Esophagus muscularis mucosa (tissue), 4 donors: ENCODE measurements around the gene FIS1. TPM values are rescaled to one million over a fixed set of nuclear protein-coding genes. Genes with fewer than 3 reads are reported as not detected.

ENCODE experiments used
- DNase-seq: peaks from one replicate; pipeline ENCODE4 v3.0.0-alpha.2; 2017; ENCODE audit errors: extremely low spot score
- H3K27ac ChIP-seq, 4 donors: fragments of 200-600 bp; sonication (generic); replicated peaks in 1 of 4; 1 replicate in 3 of 4; 2 replicates in 1 of 4; pipeline ENCODE4 v1.5.1; 2016 to 2019; ENCODE audit warnings: mild to moderate bottlenecking in 1 of 4
- H3K27me3 ChIP-seq, 4 donors: fragments of 200-600 bp; sonication (generic); one replicate each; pipeline versions ENCODE4 v1.5.1 to v1.6.0; 2016 to 2019
- H3K36me3 ChIP-seq, 4 donors: fragments of 200-600 bp; sonication (generic); one replicate each; pipeline ENCODE4 v1.5.1; 2016 to 2019
- H3K4me1 ChIP-seq, 4 donors: fragments of 200-600 bp; sonication (generic); one replicate each; pipeline ENCODE4 v1.5.1; 2016 to 2019
- H3K4me3 ChIP-seq, 4 donors: fragments of 200-600 bp; sonication (generic); 1 replicate in 2 of 4; 2 replicates in 2 of 4; pipeline ENCODE4 v1.5.1; 2016 to 2019; ENCODE audit warnings: mild to moderate bottlenecking in 4 of 4, moderate library complexity in 1 of 4
- H3K9me3 ChIP-seq, 4 donors: fragments of 200-600 bp; sonication (generic); 1 replicate in 3 of 4; 2 replicates in 1 of 4; pipeline ENCODE4 v1.5.1; 2016 to 2019
- EP300 ChIP-seq: sonication (generic); formaldehyde crosslinking; IDR thresholded peaks from one replicate; pipeline ENCODE4 v1.6.1; 2017; ENCODE audit warnings: antibody characterized with exemption
- POLR2A ChIP-seq: fragments of 450-650 bp; IDR thresholded peaks from one replicate; pipeline ENCODE4 v1.6.1; 2017; ENCODE audit warnings: antibody characterized with exemption, moderate library complexity, mild to moderate bottlenecking, low read depth
- POLR2AphosphoS5 ChIP-seq, 2 donors: sonication (generic); formaldehyde crosslinking; IDR thresholded peaks; one replicate each; pipeline ENCODE4 v1.6.1; 2017; ENCODE audit warnings: antibody characterized with exemption in 2 of 2
- WGBS: methylation state at CpG from one replicate; pipeline ENCODE4 v1.1.5; 2018; 5-methylcytosine and 5-hydroxymethylcytosine counted together
- intact Hi-C: fragments of 100-400 bp; cut with DNase I; formaldehyde crosslinking; loops from one replicate; pipeline ENCODE4 v1.15.1; 2023
- total RNA-seq, 4 donors: library from RNA; depleted of rRNA; stranded (reverse); fragments of >200 nt; gene quantifications; one replicate each; pipeline versions ENCODE4 v1.1.0 to v1.2.1, GENCODE V29; 2016
- TF ChIP-seq, protein P1 (sequence below), 3 experiments: fragments of 200-600 bp in 2 of 3; fragments of 450-650 bp in 1 of 3; sonication (generic) in 2 of 3; IDR thresholded peaks; one replicate each; pipeline ENCODE4 v1.5.1; 2017 to 2019; ENCODE audit warnings: antibody characterized with exemption in 3 of 3, mild to moderate bottlenecking in 2 of 3, moderate library complexity in 1 of 3

The FIS1 gene
- total RNA-seq, 4 donors from 2014 or later = 216 to 310 (median 295) TPM

DNA sequence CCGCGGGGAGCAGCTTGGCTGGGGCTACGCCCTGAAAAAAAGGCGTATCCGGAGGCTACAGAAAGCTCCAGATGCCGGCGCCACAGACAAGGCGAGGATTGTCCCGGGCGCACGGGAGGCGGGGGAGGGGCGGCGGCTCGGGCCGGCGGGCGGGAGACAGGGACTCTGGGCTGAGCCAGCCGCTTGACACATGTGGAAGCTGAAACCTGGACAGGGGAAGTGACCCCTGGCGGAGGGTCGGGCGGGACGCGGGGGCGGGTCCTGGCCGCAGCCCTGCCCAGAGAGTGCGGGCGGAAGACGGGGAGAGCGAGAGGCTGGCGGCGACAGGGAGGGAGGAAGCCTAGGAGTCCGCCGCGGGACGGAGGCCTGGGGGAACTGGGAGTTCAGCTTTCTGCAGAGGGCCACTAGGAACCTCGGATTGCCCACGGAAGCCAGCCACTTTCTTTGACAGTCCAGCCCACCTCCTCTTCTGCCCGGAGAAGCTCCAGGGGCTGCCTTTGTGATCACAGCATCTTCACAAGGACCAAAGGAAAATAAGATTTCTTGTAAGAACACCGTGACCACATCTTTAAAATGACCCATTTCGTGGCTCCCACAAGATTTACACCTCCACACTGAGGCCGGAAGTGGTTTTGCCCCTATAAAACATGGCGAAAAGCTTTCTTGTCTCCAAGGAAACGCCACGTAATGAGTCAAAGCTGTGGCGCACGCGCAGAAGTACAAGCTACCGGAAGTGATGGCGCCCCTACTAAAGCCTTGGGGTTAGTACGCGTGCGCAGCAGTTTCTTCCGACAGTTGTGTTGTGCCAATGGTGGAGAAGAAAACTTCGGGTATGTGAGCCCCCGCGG is 27.3 kb downstream of the FIS1 start, which contains the start of the genes PLOD3 and ZNHIT1:
Gene PLOD3 (minus strand): TSS at position 194 of the 848 bp plus-strand sequence. CDS start 307 bp downstream, outside the sequence.
Gene ZNHIT1 (plus strand): TSS at position 778 of the 848 bp plus-strand sequence. CDS start 31 bp downstream, at position 809.
- peak; percentile 99 for DNase-seq
- intact Hi-C loops = loop anchor here (2.0 kb wide), 1 partner anchor 27 kb away; the partner anchor contains the start of gene FIS1
- H3K4me1 ChIP-seq = peaks cover 35 to 67% (median 46%) of the 10 kb centered on the region in 4 donors
- peak within 1 kb of the TSS; percentile 85 to 97 (median 94) for H3K27ac ChIP-seq
- no peaks in the 10 kb centered on the region for H3K9me3 ChIP-seq
- TF ChIP-seq EP300 (no peak), POLR2AphosphoS5 (IDR thresholded peaks at IDR 0.05) (peak; percentile 62 to 91), POLR2A (no peak)
- TF ChIP-seq, protein P1, sequence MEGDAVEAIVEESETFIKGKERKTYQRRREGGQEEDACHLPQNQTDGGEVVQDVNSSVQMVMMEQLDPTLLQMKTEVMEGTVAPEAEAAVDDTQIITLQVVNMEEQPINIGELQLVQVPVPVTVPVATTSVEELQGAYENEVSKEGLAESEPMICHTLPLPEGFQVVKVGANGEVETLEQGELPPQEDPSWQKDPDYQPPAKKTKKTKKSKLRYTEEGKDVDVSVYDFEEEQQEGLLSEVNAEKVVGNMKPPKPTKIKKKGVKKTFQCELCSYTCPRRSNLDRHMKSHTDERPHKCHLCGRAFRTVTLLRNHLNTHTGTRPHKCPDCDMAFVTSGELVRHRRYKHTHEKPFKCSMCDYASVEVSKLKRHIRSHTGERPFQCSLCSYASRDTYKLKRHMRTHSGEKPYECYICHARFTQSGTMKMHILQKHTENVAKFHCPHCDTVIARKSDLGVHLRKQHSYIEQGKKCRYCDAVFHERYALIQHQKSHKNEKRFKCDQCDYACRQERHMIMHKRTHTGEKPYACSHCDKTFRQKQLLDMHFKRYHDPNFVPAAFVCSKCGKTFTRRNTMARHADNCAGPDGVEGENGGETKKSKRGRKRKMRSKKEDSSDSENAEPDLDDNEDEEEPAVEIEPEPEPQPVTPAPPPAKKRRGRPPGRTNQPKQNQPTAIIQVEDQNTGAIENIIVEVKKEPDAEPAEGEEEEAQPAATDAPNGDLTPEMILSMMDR (IDR thresholded peaks at IDR 0.05) = peak in 1 of 3 experiments; percentile 7
- H3K4me3 ChIP-seq = peak within 1 kb of the TSS; percentile 71 to 93 (median 82)
- under 1% methylated on average over 52 of the region's 57 CpGs for WGBS
- no peaks in the 10 kb centered on the region for H3K27me3 ChIP-seq
- H3K36me3 ChIP-seq = peaks cover 15 to 47% (median 37%) of the 10 kb centered on the region in 4 donors

DNA sequence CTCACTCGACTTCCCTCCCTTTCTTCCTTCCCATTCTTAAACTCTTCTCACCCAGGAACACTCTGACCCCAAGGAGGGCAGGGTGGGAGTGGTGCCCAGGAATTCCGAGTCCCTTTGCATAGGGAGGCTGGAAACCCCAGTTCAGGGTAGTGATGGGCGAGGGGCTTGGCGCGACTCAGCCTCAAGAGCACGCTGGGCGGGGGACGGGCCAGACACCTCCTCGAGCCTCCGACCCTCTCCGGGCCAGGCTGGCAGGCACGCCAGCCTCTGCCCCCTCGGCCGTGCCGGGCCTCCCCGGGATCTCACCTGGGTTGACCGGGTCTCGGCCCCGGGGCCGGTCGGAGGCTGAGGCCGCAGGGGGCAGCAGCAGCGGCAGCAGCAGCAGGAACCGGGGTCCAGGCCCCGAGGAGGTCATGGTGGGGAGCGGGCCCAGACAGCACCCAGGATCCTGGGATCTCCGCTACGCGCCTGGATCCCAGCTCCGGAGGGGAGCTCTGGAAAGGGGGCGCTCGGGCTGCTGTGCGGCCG is 28.0 kb downstream of the FIS1 start:
- Histone ChIP-seq H3K27me3 (no peaks in the 10 kb centered on the region), H3K27ac (peak overlapping the region; percentile 85 to 97 (median 94)), H3K9me3 (no peaks in the 10 kb centered on the region), H3K4me1 (peaks cover 35 to 60% (median 46%) of the 10 kb centered on the region in 4 donors), H3K4me3 (peak overlapping the region; percentile 71 to 93 (median 82)), H3K36me3 (peaks cover 19 to 47% (median 40%) of the 10 kb centered on the region in 4 donors)
- no peak for DNase-seq
- intact Hi-C loops = loop anchor here (2.0 kb wide), 1 partner anchor 28 kb away; the partner anchor contains the start of gene FIS1
- TF ChIP-seq POLR2AphosphoS5 (IDR thresholded peaks at IDR 0.05) = no peak
- TF ChIP-seq EP300 = no peak
- TF ChIP-seq, protein P1 (IDR thresholded peaks at IDR 0.05) = peak in 1 of 3 experiments; percentile 18
- WGBS = 0% methylated on average over 11 of the region's 34 CpGs

DNA sequence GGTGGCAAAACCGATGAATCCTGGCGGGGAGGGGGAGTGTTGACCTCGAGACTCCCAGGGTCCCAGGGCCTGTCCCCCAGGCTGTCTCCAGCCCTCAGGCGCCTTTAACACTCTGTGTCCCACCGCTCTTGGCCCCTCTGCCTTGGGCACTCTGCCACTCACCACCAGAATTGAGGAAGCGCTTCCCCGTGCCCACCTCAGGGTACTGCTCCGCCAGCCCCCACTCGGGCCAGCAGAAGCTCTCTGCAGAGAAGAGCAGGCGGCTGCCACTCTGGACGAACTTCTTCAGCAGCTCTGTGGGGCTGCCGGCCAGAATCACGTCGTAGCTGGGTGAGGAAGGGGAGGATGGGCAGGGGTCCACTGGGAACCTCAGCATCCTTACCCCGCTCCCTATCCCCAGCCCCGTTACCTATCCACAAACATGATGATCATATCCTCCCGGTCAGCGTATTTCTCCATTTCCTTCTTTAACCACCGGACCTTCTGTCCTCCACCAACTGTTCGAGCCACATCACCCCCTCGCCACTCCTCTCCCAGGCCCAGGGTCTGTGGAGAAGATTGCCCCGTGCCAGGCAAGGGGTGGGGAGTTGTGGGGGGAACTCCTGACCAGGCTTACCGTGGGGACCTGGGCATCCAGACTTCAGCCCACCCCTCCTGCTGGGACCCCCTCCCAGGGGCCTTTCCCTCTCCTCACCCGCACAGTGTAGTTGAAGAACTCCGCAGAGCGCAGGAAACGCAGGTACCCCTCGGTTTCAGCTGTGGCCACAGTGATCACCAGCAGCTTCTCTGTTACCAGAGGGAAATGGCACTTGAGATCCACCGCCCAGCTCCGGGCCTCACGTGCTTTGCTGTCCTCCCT is 28.7 kb downstream of the FIS1 start:
- TF ChIP-seq POLR2A = no peak
- no peak for TF ChIP-seq EP300
- TF ChIP-seq POLR2AphosphoS5 (IDR thresholded peaks at IDR 0.05) = no peak
- TF ChIP-seq, protein P1 (IDR thresholded peaks at IDR 0.05) = no peak
- peaks cover 35 to 54% (median 46%) of the 10 kb centered on the region in 4 donors for H3K4me1 ChIP-seq
- 52% methylated on average over 25 of the region's 31 CpGs for WGBS
- DNase-seq = no peak
- H3K27me3 ChIP-seq = no peaks in the 10 kb centered on the region
- no peaks in the 10 kb centered on the region for H3K9me3 ChIP-seq
- intact Hi-C loops = loop anchor here (2.0 kb wide), 1 partner anchor 29 kb away; the partner anchor contains the start of gene FIS1
- H3K27ac ChIP-seq = peak overlapping the region; percentile 85 to 97 (median 94)
- H3K36me3 ChIP-seq = peaks cover 26 to 49% (median 47%) of the 10 kb centered on the region in 4 donors
- H3K4me3 ChIP-seq = peak overlapping the region; percentile 71 to 93 (median 82)

DNA sequence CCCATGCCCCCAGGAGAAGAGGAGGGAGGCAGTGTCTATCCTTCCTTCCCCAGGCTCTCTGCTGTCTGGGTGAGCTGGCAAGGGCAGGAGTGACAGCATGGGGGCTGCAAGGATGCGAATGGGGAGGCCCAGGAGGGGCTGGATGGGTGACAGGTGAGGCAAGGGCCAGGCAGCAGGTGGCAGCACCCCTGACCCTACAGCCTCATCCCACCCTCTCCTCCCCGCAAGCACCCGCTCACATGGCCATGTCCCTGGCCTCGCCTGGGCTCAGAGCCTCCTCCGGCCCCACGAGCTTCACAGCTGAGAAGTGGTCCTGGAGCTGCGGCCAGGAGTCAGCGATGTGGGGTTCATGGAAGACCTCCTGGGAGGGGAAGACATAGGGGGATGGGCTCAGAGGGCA is 32.9 kb downstream of the FIS1 start:
- DNase-seq = no peak
- no peak overlapping the region for H3K27ac ChIP-seq
- intact Hi-C loops = no loop called here
- H3K4me3 ChIP-seq = no peak overlapping the region
- H3K4me1 ChIP-seq = peaks cover 12 to 25% (median 22%) of the 10 kb centered on the region in 4 donors
- H3K27me3 ChIP-seq = no peaks in the 10 kb centered on the region
- no peaks in the 10 kb centered on the region for H3K9me3 ChIP-seq
- WGBS = 100% methylated on average over 4 of the region's 8 CpGs
- H3K36me3 ChIP-seq = peaks cover 46 to 91% (median 89%) of the 10 kb centered on the region in 4 donors
- TF ChIP-seq, protein P1 (IDR thresholded peaks at IDR 0.05) = no peak
- TF ChIP-seq POLR2A (no peak), EP300 (no peak), POLR2AphosphoS5 (IDR thresholded peaks at IDR 0.05) (no peak)
